GM12874 (cell line): ENCODE measurements around the gene GLCE.

Experiments used
- TF ChIP-seq, protein P1 (sequence below): IDR thresholded peaks from 2 replicates; pipeline ENCODE4 v1.5.1; 2011; ENCODE audit warnings: low read depth, mild to moderate bottlenecking, control low read depth, low read length, moderate library complexity; ENCODE audit not compliant: insufficient read depth

Gene GLCE

DNA sequence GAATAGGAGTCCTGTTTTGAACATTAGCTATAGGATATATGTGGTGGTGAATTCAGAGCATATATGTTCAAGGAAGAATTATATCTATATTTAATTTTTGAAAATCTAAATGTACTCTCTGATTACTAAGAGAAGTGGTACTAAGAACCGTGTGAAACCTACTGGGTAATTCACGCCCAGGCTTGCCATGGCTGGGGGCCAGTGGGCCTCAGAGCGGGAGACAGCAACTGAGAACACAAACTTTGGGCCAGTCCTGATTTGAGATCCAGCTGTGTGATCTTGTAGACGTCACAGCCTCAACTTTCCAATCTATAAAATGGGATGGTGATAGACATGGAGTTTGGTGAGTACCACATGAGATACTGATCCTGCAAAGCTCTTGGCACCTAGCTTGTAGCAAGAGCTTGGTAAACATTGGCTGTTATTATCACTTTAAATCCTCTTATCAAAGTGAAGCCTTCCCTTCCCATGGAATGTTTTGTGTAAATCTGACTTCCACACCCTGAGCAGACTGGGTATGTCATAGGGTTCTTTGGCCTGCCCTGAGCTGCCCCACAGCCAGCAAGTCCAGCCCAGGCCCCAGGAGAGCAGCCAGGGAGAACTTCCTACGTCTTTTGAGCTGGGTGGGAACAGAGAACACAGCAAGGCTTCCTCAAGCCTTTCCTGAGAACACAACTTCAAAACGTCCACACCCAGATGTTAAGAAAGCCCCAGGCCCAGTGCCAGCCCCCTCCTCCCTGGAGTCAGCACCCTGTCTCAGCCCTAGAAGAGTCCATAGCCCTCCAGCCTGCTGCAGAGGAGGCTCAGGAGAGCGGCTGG lies 130.1 kb downstream of the GLCE start:
- TF ChIP-seq, protein P1, sequence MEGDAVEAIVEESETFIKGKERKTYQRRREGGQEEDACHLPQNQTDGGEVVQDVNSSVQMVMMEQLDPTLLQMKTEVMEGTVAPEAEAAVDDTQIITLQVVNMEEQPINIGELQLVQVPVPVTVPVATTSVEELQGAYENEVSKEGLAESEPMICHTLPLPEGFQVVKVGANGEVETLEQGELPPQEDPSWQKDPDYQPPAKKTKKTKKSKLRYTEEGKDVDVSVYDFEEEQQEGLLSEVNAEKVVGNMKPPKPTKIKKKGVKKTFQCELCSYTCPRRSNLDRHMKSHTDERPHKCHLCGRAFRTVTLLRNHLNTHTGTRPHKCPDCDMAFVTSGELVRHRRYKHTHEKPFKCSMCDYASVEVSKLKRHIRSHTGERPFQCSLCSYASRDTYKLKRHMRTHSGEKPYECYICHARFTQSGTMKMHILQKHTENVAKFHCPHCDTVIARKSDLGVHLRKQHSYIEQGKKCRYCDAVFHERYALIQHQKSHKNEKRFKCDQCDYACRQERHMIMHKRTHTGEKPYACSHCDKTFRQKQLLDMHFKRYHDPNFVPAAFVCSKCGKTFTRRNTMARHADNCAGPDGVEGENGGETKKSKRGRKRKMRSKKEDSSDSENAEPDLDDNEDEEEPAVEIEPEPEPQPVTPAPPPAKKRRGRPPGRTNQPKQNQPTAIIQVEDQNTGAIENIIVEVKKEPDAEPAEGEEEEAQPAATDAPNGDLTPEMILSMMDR: no peak

DNA sequence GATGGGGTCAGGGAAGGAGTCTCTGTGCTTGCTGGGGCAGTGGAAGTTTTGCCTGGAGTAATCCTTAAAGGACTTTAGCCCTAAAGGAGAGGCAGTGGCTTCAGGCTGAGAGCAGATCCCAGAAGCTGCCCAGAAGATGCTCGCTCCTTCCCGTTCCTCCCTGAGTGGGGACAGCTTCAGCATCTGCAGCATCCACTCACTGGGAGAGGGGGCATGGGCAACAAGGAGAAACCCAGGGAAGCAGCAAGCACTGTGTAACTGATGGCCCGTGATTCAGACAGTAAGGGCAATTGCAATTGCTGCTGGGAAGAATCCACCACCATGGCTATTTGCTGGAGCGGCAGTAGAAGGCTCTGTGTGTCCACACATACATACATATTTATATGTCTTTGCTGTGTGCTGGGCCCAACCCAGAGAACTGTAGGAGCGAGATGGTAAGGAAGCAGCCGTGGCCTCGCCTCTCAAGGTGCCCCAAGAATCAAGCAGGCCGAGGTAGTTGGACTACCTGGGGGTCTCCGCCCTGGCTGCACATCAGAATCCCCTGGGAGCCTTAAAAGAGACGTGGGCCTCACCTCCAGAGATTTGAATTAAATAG lies 132.5 kb downstream of the GLCE start:
- TF ChIP-seq, protein P1: no peak

DNA sequence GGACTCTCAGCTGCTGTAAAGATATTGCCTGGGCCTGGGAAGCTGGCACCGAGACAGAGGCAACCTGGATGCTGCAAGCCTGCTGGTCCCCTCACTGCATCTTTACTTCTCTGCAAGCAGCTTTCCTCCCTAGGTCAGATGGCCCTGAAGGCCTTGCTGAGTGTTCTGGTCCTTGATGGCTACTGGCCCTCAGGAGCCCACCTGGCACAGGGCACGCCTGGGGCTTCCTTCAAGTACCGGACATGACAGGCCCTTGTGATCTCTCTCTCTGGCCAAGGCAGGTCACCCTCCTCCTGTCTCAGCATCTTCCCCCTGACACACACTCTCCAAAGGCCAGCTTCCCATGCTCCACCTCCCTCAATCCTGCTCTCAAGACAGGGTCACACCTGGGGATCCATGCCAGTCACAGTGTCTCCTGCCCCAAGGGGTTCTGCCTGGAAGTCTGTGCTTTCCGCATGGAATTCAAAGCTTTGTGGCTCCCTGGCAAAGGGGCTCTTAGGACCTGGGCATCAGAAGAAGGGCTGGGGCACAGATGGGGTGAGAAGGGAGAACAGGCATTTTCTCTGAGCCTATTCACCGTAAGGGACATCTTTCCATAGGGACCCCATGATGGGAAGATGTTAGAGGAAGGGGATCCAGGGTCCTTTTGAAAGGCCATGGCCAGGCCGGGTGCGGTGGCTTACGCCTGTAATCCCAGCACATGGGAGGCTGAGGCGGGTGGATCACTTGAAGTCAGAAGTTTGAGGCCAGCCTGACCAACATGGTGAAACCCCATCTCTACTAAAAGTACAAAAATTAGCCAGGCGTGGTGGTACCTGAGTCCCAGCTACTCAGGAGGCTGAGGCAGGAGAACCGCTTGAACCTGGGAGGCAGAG lies 133.5 kb downstream of the GLCE start:
- TF ChIP-seq, protein P1: no peak

DNA sequence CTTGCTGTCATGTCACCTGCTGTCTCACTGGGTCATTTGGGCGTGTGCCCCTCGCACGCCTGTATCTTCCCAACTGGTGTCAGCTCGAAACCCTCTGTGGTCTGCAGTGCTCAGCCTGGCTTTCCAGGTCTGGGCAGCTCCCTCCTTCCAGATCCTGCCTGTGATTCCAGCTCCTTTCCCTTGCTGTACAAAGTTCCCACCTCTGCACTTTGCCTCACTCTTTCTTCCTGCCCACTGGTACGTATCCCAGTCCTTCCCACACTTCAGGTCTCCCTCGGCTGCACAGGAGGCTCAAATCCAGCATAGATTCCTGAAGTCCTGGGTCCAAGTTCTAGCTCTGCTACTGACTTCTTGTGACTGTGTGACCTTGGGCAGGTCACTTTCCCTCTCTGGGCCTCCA lies 136.2 kb downstream of the GLCE start:
- TF ChIP-seq, protein P1: no peak

DNA sequence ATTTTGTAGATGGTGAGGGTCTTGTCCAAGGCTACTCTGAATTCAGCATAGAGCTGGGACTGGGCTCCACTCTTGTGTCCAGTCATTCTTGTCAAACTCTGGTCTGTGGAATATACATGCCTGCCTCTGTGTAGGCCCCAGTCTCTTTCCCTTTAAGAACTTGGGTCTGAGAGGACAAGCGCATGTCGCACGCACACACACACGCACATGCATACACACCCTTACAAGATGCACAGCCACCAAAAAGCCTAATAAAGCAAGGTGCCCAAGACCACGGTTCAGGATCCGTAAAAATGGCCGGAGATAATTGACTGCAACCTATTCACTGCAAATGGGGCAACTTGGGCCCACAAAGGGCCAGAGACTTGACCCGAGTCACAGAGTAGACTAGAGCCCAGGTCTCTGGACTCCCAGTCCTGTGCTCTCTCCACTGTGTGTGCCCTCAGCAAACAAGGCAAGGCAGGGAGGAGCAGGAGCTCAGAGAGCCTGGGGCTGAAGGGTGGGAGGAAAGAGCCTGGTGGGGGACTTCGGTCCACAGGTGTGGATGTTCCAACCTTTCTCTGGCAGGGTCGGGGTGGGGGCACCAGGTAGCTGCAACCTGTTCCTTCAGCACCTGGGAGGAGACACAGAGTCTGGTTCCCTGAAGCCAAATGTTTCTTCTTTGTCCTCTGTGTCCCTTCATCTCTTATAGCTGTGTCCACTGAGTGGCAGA lies 137.4 kb downstream of the GLCE start:
- TF ChIP-seq, protein P1: no peak

DNA sequence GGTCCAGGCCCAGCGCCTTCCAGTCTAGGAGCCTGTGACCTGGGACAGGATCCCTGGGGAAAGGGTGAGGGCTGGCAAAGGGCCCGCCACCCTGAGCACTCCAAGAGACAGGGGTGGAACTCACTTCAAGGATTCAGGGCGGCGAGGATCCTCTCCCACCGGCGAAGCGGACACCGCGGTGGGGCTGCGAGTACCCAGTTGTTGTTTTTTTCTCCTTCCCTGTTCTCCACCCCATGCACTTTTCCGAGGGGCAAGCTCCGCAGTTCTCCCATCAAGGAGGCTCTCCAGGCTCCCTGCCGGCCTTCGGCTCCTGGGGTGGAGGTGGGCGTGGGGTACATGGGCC lies 137.9 kb downstream of the GLCE start:
- TF ChIP-seq, protein P1: no peak
